Activated CD4-positive, CD25-positive, alpha-beta regulatory T cell treated with anti-CD3 and anti-CD28 coated beads, Interleukin-2, amount 50 U/mL, for 16 hours (primary cell): ENCODE measurements around the gene RASL12.
"Not testable (repeated sequence)": the region's sequence is repeated elsewhere in the genome, so short reads cannot be mapped to it uniquely, and the experiment has no call there.

Source experiments
- DNase-seq: peaks from one replicate; pipeline ENCODE4 v3.0.0-alpha.2; 2020; ENCODE audit warnings: low read depth, low spot score

Gene RASL12

GRCh38 chr15:65056106-65056505, 11.7 kb downstream of the RASL12 start:
- no peak for DNase-seq

GRCh38 chr15:65055201-65055870, 12.5 kb downstream of the RASL12 start:
- no peak for DNase-seq

- no peak for DNase-seq
Observed at GRCh38 chr15:65054333-65055200, 13.2 kb downstream of the RASL12 start.

- DNase-seq: no peak
Observed at GRCh38 chr15:65052956-65053355, 14.8 kb downstream of the RASL12 start.

- no peak for DNase-seq
Observed at GRCh38 chr15:65051266-65051665, 16.5 kb downstream of the RASL12 start.

- no peak for DNase-seq
Observed at GRCh38 chr15:65050270-65050669, 17.5 kb downstream of the RASL12 start.

- DNase-seq: peak; percentile 72
Observed at GRCh38 chr15:65049418-65049840, 18.4 kb downstream of the RASL12 start.

GRCh38 chr15:65048241-65048640, 19.6 kb downstream of the RASL12 start:
- no peak for DNase-seq

GRCh38 chr15:65044724-65045481, 22.9 kb downstream of the RASL12 start, which contains the start of gene SLC51B:
Gene SLC51B, plus strand, starts transcription at chr15:65045387. Its CDS starts 4,618 bp downstream, at chr15:65050005.
- no peak for DNase-seq

- DNase-seq: not testable (repeated sequence)
Observed at GRCh38 chr15:65044218-65044617, 23.6 kb downstream of the RASL12 start.

GRCh38 chr15:65042776-65043327, 24.9 kb downstream of the RASL12 start:
- no peak for DNase-seq

- no peak for DNase-seq
Observed at GRCh38 chr15:65041787-65042186, 26.0 kb downstream of the RASL12 start.

GRCh38 chr15:65040461-65040860, 27.3 kb downstream of the RASL12 start:
- no peak for DNase-seq

GRCh38 chr15:65038836-65039235, 29.0 kb downstream of the RASL12 start:
- DNase-seq: no peak

GRCh38 chr15:65038428-65038827, 29.4 kb downstream of the RASL12 start:
- DNase-seq: no peak

- DNase-seq: no peak
Observed at GRCh38 chr15:65037309-65037708, 30.5 kb downstream of the RASL12 start.

GRCh38 chr15:65034719-65035118, 33.1 kb downstream of the RASL12 start:
- no peak for DNase-seq

GRCh38 chr15:65033659-65034269, 34.0 kb downstream of the RASL12 start:
- no peak for DNase-seq

GRCh38 chr15:65032801-65033537, 34.8 kb downstream of the RASL12 start:
- DNase-seq: no peak

GRCh38 chr15:65029736-65030208, 38.0 kb downstream of the RASL12 start:
- DNase-seq: no peak
